ENCODE data around the gene GRK7. TPM values are rescaled to one million over a fixed set of nuclear protein-coding genes. Genes with fewer than 3 reads are reported as not detected.
"Not testable (repeated sequence)": the region's sequence is repeated elsewhere in the genome, so short reads cannot be mapped to it uniquely, and the experiment has no call there.

Gene GRK7
- total RNA-seq, 4 donors from 2014 or later = 0.34 TPM; not detected in 3

- intact Hi-C loops (cut with DNase I; ENCODE audit: low total_unique reads) = loop anchor here (5.0 to 10.0 kb wide), 2 partner anchors 135 to 173 kb away; partner anchors contain the start of gene ATP1B3
- 56 to 57% methylated on average over 2 of the region's 2 CpGs for WGBS, 2 donors
- TF ChIP-seq CTCF (IDR thresholded peaks at IDR 0.05) (no peak), POLR2A (IDR thresholded peaks at IDR 0.05) (no peak)
- no peak for DNase-seq (ENCODE audit: low spot score in 2 of 2)
- H3K4me3 ChIP-seq (ENCODE audit: low read depth, poor library complexity, severe bottlenecking) = no peak overlapping the region
Measured at GRCh38 chr3:141739731-141740130, 23.5 kb upstream of the GRK7 start.

- no peak overlapping the region for H3K4me3 ChIP-seq (ENCODE audit: low read depth, poor library complexity, severe bottlenecking)
- intact Hi-C loops (cut with DNase I; ENCODE audit: low total_unique reads) = no loop called here
- TF ChIP-seq POLR2A (IDR thresholded peaks at IDR 0.05) (no peak), CTCF (IDR thresholded peaks at IDR 0.05) (no peak)
- DNase-seq (ENCODE audit: low spot score in 2 of 2) = no peak
Measured at GRCh38 chr3:141740349-141740748, 22.9 kb upstream of the GRK7 start.

- DNase-seq (ENCODE audit: low spot score in 2 of 2) = no peak
- H3K4me3 ChIP-seq (ENCODE audit: low read depth, poor library complexity, severe bottlenecking) = no peak overlapping the region
- 30 to 54% methylated on average over 1 of the region's 1 CpG for WGBS, 2 donors
- intact Hi-C loops (cut with DNase I; ENCODE audit: low total_unique reads) = no loop called here
- TF ChIP-seq POLR2A (IDR thresholded peaks at IDR 0.05) (no peak), CTCF (IDR thresholded peaks at IDR 0.05) (no peak)
Measured at GRCh38 chr3:141743305-141743704, 19.9 kb upstream of the GRK7 start.

- intact Hi-C loops (cut with DNase I; ENCODE audit: low total_unique reads) = no loop called here
- no peak overlapping the region for H3K4me3 ChIP-seq (ENCODE audit: low read depth, poor library complexity, severe bottlenecking)
- no peak for TF ChIP-seq POLR2A (IDR thresholded peaks at IDR 0.05)
- no peak for TF ChIP-seq CTCF (IDR thresholded peaks at IDR 0.05)
- 85 to 93% methylated on average over 4 of the region's 4 CpGs for WGBS, 2 donors
- DNase-seq (ENCODE audit: low spot score in 2 of 2) = no peak
Measured at GRCh38 chr3:141746962-141747361, 16.2 kb upstream of the GRK7 start.

- WGBS, 2 donors = 96% methylated on average over 3 of the region's 3 CpGs
- no peak overlapping the region for H3K4me3 ChIP-seq (ENCODE audit: low read depth, poor library complexity, severe bottlenecking)
- no peak for DNase-seq (ENCODE audit: low spot score in 2 of 2)
- no peak for TF ChIP-seq CTCF (IDR thresholded peaks at IDR 0.05)
- no peak for TF ChIP-seq POLR2A (IDR thresholded peaks at IDR 0.05)
- intact Hi-C loops (cut with DNase I; ENCODE audit: low total_unique reads) = no loop called here
Measured at GRCh38 chr3:141753399-141753798, 9.8 kb upstream of the GRK7 start.

GRCh38 chr3:141754032-141754431 is 9.2 kb upstream of the GRK7 start:
- intact Hi-C loops (cut with DNase I; ENCODE audit: low total_unique reads) = no loop called here
- no peak for DNase-seq (ENCODE audit: low spot score in 2 of 2)
- WGBS, 2 donors = 79 to 88% methylated on average over 1 of the region's 1 CpG
- no peak overlapping the region for H3K4me3 ChIP-seq (ENCODE audit: low read depth, poor library complexity, severe bottlenecking)
- TF ChIP-seq POLR2A (IDR thresholded peaks at IDR 0.05) (no peak), CTCF (IDR thresholded peaks at IDR 0.05) (no peak)

- 82 to 86% methylated on average over 13 to 17 of the region's 19 CpGs for WGBS, 2 donors
- H3K4me3 ChIP-seq (ENCODE audit: low read depth, poor library complexity, severe bottlenecking); DNase-seq (ENCODE audit: low spot score in 2 of 2); intact Hi-C loops (cut with DNase I; ENCODE audit: low total_unique reads): not testable (repeated sequence)
Measured at GRCh38 chr3:141762552-141762951, 656 bp upstream of the GRK7 start.

Measured in lower leg skin (tissue), 4 donors.